K562 (cell line): Measurements from ENCODE around the gene VWA8. TPM values are rescaled to one million over a fixed set of nuclear protein-coding genes. Genes with fewer than 3 reads are reported as not detected.

Experiments used
- ATAC-seq: fragments of 200-7000 bp; cut with Tn5 transposase; 3 replicates; pipeline ENCODE4 v1.9.1; 2020; ENCODE audit warnings: moderate library complexity
- BruUV-seq: library from RNA; stranded (reverse); fragments of 400-500 nt; replicated peaks from 2 replicates; lab custom pipeline; 2021; lab: Mats Ljungman, UMichigan
- CTCF ChIA-PET: fragments of 300-600 bp; formaldehyde crosslinking; extraction: SDS; loops from one replicate; lab custom pipeline; 2021; ENCODE audit warnings: low intra/inter-chr PET ratio; lab: Yijun Ruan, JAX
- POLR2A ChIA-PET: fragments of 300-600, 350-650 bp; sonication (Branson Sonifier 250); formaldehyde crosslinking; extraction: SDS; loops from one replicate; lab custom pipeline; 2021; ENCODE audit warnings: antibody characterized with exemption, inconsistent platforms; lab: Yijun Ruan, JAX
- DNase-seq, 4 experiments: peaks; one replicate each; pipeline versions ENCODE4 v3.0.0 to v3.0.0-alpha.2; 2011 to 2018; ENCODE audit warnings: low spot score in 3 of 4, mixed read lengths in 3 of 4; ENCODE audit errors: extremely low read depth in 1 of 4
- FAIRE-seq: peaks from 2 replicates; lab custom pipeline; 2011; peaks lifted over from hg19 to GRCh38; lab: Jason Lieb, UNC
- H2AFZ ChIP-seq: 2 replicates; pipeline ENCODE4 v1.6.0; 2011; ENCODE audit warnings: low read depth, low read length, control low read depth, inconsistent platforms
- H3K27ac ChIP-seq: fragments of 200-600 bp; 3 replicates; pipeline ENCODE4 v1.8.0; 2011; ENCODE audit warnings: low read depth, mild to moderate bottlenecking, control low read depth, inconsistent platforms, low read length, moderate library complexity, mixed read lengths; ENCODE audit errors: extremely low read depth
- H3K27me3 ChIP-seq, 2 experiments: fragments of 300-600 bp in 1 of 2; 2 replicates in 1 of 2; 3 replicates in 1 of 2; pipeline versions ENCODE4 v1.6.0 to v1.8.0; 2011; ENCODE audit warnings: inconsistent platforms in 2 of 2, low read length in 2 of 2, mild to moderate bottlenecking in 1 of 2, mixed read lengths in 1 of 2, moderate library complexity in 1 of 2; ENCODE audit not compliant: control insufficient read depth in 2 of 2, insufficient read depth in 2 of 2
- H3K36me3 ChIP-seq: fragments of 300-600 bp; 3 replicates; pipeline ENCODE4 v1.8.0; 2011; ENCODE audit warnings: mild to moderate bottlenecking, low read length, inconsistent platforms; ENCODE audit not compliant: control insufficient read depth, insufficient read depth
- H3K4me1 ChIP-seq, 2 experiments: fragments of 200-600 bp in 1 of 2; replicated peaks in 1 of 2; 2 replicates in 1 of 2; 3 replicates in 1 of 2; pipeline versions ENCODE4 v1.5.1 to v1.8.0; 2011; ENCODE audit warnings: inconsistent platforms in 2 of 2, low read length in 2 of 2, mild to moderate bottlenecking in 1 of 2, mixed read lengths in 1 of 2, moderate library complexity in 1 of 2; ENCODE audit not compliant: control insufficient read depth in 2 of 2, insufficient read depth in 2 of 2
- H3K4me2 ChIP-seq: 2 replicates; pipeline ENCODE4 v1.6.1; 2011; ENCODE audit warnings: low read length, control low read depth, inconsistent platforms, mixed read lengths; ENCODE audit not compliant: insufficient read depth
- H3K4me3 ChIP-seq: fragments of 200-600 bp; sonication (generic), shearing (Covaris generic); 2 replicates; pipeline ENCODE4 v1.5.1; 2016; ENCODE audit warnings: control low read depth, inconsistent platforms
- H3K79me2 ChIP-seq: fragments of 200-600 bp; 3 replicates; pipeline ENCODE4 v1.8.0; 2011; ENCODE audit warnings: low read length, inconsistent platforms; ENCODE audit not compliant: control insufficient read depth, insufficient read depth
- H3K9ac ChIP-seq, 2 experiments: 2 replicates each; pipeline versions ENCODE4 v1.6.0 to v1.6.1; 2011; ENCODE audit warnings: low read depth in 2 of 2, low read length in 2 of 2, control low read depth in 1 of 2, inconsistent platforms in 1 of 2, mild to moderate bottlenecking in 1 of 2, mixed read lengths in 1 of 2; ENCODE audit not compliant: insufficient read depth in 1 of 2
- H3K9me1 ChIP-seq: one replicate; pipeline ENCODE4 v1.6.0; 2011; ENCODE audit warnings: inconsistent platforms, mild to moderate bottlenecking, low read length, moderate library complexity; ENCODE audit not compliant: control insufficient read depth, insufficient read depth
- H3K9me3 ChIP-seq: replicated peaks from 2 replicates; pipeline ENCODE4 v1.5.1; 2011; ENCODE audit warnings: low read depth, low read length, inconsistent platforms; ENCODE audit not compliant: control insufficient read depth, insufficient read depth
- H4K20me1 ChIP-seq: replicated peaks from 2 replicates; pipeline ENCODE4 v1.6.1; 2011; ENCODE audit warnings: low read length, inconsistent platforms, mixed read lengths; ENCODE audit not compliant: control insufficient read depth, insufficient read depth
- BRD9 ChIP-seq: fragments of 450-650 bp; IDR thresholded peaks from 2 replicates; pipeline ENCODE4 v1.6.1; 2018; ENCODE audit warnings: low read depth; ENCODE audit not compliant: partially characterized antibody
- PTBP1 ChIP-seq: fragments of 200-400 bp; formaldehyde crosslinking; IDR thresholded peaks from 2 replicates; pipeline ENCODE4 v1.6.1; 2017; ENCODE audit warnings: low read depth, low read length
- RAD51 ChIP-seq: fragments of 450-650 bp; IDR thresholded peaks from 2 replicates; pipeline ENCODE4 v1.7.1; 2016; ENCODE audit warnings: low read depth, mild to moderate bottlenecking, borderline replicate concordance
- STAT6 ChIP-seq: sonication (generic); formaldehyde crosslinking; IDR thresholded peaks from 2 replicates; pipeline ENCODE4 v1.8.1; 2023; ENCODE audit warnings: mild to moderate bottlenecking, missing genetic modification reagents
- TAF9B ChIP-seq: fragments of 450-650 bp; IDR thresholded peaks from 2 replicates; pipeline ENCODE4 v1.6.1; 2018; ENCODE audit warnings: mild to moderate bottlenecking; ENCODE audit not compliant: partially characterized antibody
- ZFP1 ChIP-seq: fragments of 450-650 bp; formaldehyde crosslinking; IDR thresholded peaks from 2 replicates; pipeline ENCODE4 v1.4.0; 2020; ENCODE audit warnings: mild to moderate bottlenecking, mixed read lengths
- ZKSCAN3 ChIP-seq: fragments of 250-450 bp; sonication (Bioruptor Pico); IDR thresholded peaks from 2 replicates; pipeline ENCODE4 v1.4.0; 2020
- ZNF24 ChIP-seq: fragments of 450-650 bp; IDR thresholded peaks from 2 replicates; pipeline ENCODE4 v1.6.1; 2016
- WGBS: fragments of 100-300 bp; shearing (Covaris generic); methylation state at CpG from one replicate; pipeline ENCODE4 v1.1.6; 2016; ENCODE audit warnings: low coverage, mixed read lengths; ENCODE audit not compliant: insufficient coverage; ENCODE audit errors: missing lambda C conversion rate; 5-methylcytosine and 5-hydroxymethylcytosine counted together
- in situ Hi-C: fragments of 300-500 bp; cut with MboI; formaldehyde crosslinking; loops from 4 replicates; pipeline ENCODE4 v1.15.0; 2018; ENCODE audit warnings: inconsistent platforms, mixed read lengths
- intact Hi-C: fragments of 100-400 bp; cut with micrococcal nuclease; formaldehyde crosslinking; loops from 2 replicates; pipeline ENCODE4 v1.14.2; 2022
- polyA plus RNA-seq, 8 experiments: library from polyadenylated mRNA; depleted of rRNA in 4 of 8; stranded (reverse) in 5 of 8; unstranded in 3 of 8; fragments of >200 nt; fragmentation: Nextera tagmentation in 2 of 8; fragmentation: Illumina TruSeq in 1 of 8; extraction: Ambion mirVana in 2 of 8; extraction: Trizol in 1 of 8; gene quantifications; 2 replicates each; pipeline versions ENCODE4 v1.2.1 to v1.2.3, GENCODE V29; 2011 to 2014; ENCODE audit warnings: inconsistent platforms in 1 of 8, missing spikeins in 1 of 8
- total RNA-seq, 7 experiments: library from RNA; depleted of rRNA in 6 of 7; stranded (reverse); fragments of >200 nt in 6 of 7; fragmentation: Illumina TruSeq in 2 of 7; extraction: Trizol in 2 of 7; gene quantifications; 2 replicates each; pipeline versions ENCODE4 v1.2.1 to v1.2.3, GENCODE V29; 2011 to 2021; ENCODE audit warnings: low replicate concordance in 1 of 7

VWA8 gene
- total and polyA plus RNA-seq, 9 of the 15 experiments (the other 6 are each of a cell fraction or from before 2014, with no cell fraction given), result 2.1 to 18.5 (median 13.3) TPM

GRCh38 chr13:41821238-41821594 is 139.7 kb downstream of the VWA8 start:
- Histone ChIP-seq H3K27me3 (no peaks in the 10 kb centered on the region), H2AFZ (no peak overlapping the region), H3K9me3 (no peaks in the 10 kb centered on the region), H3K36me3 (peaks cover 27% of the 10 kb centered on the region; the same call in 1 of the 3 replicates), H3K4me3 (no peak overlapping the region), H3K4me2 (no peak overlapping the region), H4K20me1 (no peaks in the 10 kb centered on the region), H3K9ac (no peak overlapping the region), H3K4me1 (no peaks in the 10 kb centered on the region), H3K9me1 (peaks cover 2% of the 10 kb centered on the region), H3K27ac (no peak overlapping the region)
- POLR2A ChIA-PET, result no interaction called here
- in situ Hi-C loops, result no loop called here
- CTCF ChIA-PET, result no interaction called here
- WGBS, result 94% methylated on average over 2 of the region's 2 CpGs
- intact Hi-C loops, result no loop called here
- no peak for FAIRE-seq
- DNase-seq, result no peak
- TF ChIP-seq ZFP1 (CRISPR knock-in tag) (no peak), STAT6 (CRISPR knock-in tag) (no peak), BRD9 (no peak), ZKSCAN3 (CRISPR knock-in tag) (no peak), PTBP1 (no peak), TAF9B (no peak), RAD51 (no peak), ZNF24 (no peak)
- TF ChIP-seq, all 486 proteins: peak for 0
- BruUV-seq, result no TSS peak
- H3K79me2 ChIP-seq, result no peaks in the 10 kb centered on the region
- no peak for ATAC-seq
